GM23248 (cell line): ENCODE results near the gene TCF7L2.

Experiments used
- EZH2 ChIP-seq: fragments of 200-600 bp; sonication (generic); IDR thresholded peaks from 2 replicates; pipeline ENCODE4 v1.6.1; 2018; ENCODE audit warnings: antibody characterized with exemption, mild to moderate bottlenecking; ENCODE audit not compliant: insufficient read depth, poor library complexity, severe bottlenecking
- EZH2phosphoT487 ChIP-seq: fragments of 200-600 bp; sonication (generic); IDR thresholded peaks from 2 replicates; pipeline ENCODE4 v1.6.1; 2018; ENCODE audit warnings: antibody characterized with exemption, moderate library complexity, mild to moderate bottlenecking, low read depth; ENCODE audit not compliant: insufficient read depth

DNA sequence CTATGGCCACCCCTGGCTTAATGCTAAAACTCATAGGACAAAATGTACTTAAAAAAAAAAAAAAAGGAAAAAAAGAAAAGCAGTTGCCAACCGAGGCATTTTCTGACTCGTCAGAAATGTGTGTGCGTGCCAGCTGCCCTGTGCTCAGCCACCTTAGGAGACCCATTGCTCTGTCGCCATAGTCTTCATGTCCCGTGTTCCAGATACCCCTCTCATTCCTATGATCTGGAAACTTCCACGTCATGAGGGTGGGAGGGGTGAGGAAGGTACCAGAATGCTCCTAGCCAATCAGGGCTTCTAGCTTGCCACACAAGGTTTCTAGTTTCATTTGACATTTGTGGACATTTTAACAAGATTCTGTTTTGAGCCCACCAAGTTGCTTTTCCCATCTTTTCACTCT is 212.9 kb downstream of the TCF7L2 start:
- TF ChIP-seq EZH2phosphoT487, result no peak
- no peak for TF ChIP-seq EZH2
